Esophagus squamous epithelium (tissue), 5 donors: ENCODE measurements around the gene GATA6. TPM values are rescaled to one million over a fixed set of nuclear protein-coding genes. Genes with fewer than 3 reads are reported as not detected.
A peak's percentile ranks its signal among the peaks of the same experiment; 100 is the strongest.
"Not testable (repeated sequence)": the region's sequence is repeated elsewhere in the genome, so short reads cannot be mapped to it uniquely, and the experiment has no call there.

ENCODE experiments used
- DNase-seq: peaks from one replicate; lab custom pipeline; 2025; lab: John Stamatoyannopoulos, UW
- H3K27ac ChIP-seq, 4 donors: fragments of 200-600 bp; sonication (generic); one replicate each; pipeline ENCODE4 v1.5.1; 2016 to 2019; ENCODE audit warnings: mild to moderate bottlenecking in 1 of 4
- H3K27me3 ChIP-seq, 4 donors: fragments of 200-600 bp; sonication (generic); 1 replicate in 3 of 4; 2 replicates in 1 of 4; pipeline versions ENCODE4 v1.5.1 to v1.6.0; 2017 to 2021; ENCODE audit warnings: antibody characterized with exemption in 1 of 4
- H3K36me3 ChIP-seq, 3 donors: fragments of 200-600 bp; sonication (generic); one replicate each; pipeline ENCODE4 v1.5.1; 2016 to 2019
- H3K4me1 ChIP-seq, 3 donors: fragments of 200-600 bp; sonication (generic); one replicate each; pipeline ENCODE4 v1.5.1; 2017 to 2019
- H3K4me3 ChIP-seq, 4 donors: fragments of 200-600 bp; sonication (generic); 1 replicate in 3 of 4; 2 replicates in 1 of 4; pipeline ENCODE4 v1.5.1; 2016 to 2019; ENCODE audit warnings: mild to moderate bottlenecking in 2 of 4, moderate library complexity in 1 of 4
- H3K9me3 ChIP-seq, 3 donors: fragments of 200-600 bp; sonication (generic); one replicate each; pipeline ENCODE4 v1.5.1; 2016 to 2019
- CTCF ChIP-seq, 6 experiments: fragments of 450-650 bp in 4 of 6; fragments of 200-600 bp in 2 of 6; sonication (generic) in 2 of 6; IDR thresholded peaks; one replicate each; pipeline ENCODE4 v1.5.1; 2016 to 2019; ENCODE audit warnings: antibody characterized with exemption in 6 of 6, mild to moderate bottlenecking in 4 of 6, moderate library complexity in 4 of 6
- POLR2A ChIP-seq, 4 donors: fragments of 450-650 bp; IDR thresholded peaks; one replicate each; pipeline ENCODE4 v1.6.1; 2017; ENCODE audit warnings: antibody characterized with exemption in 4 of 4, mild to moderate bottlenecking in 4 of 4, moderate library complexity in 3 of 4
- WGBS, 2 donors: methylation state at CpG; one replicate each; pipeline ENCODE4 v1.1.5; 2018; 5-methylcytosine and 5-hydroxymethylcytosine counted together
- intact Hi-C: fragments of 100-400 bp; cut with DNase I; formaldehyde crosslinking; loops from one replicate; pipeline ENCODE4 v1.15.0; 2022
- total RNA-seq, 4 donors: library from RNA; depleted of rRNA; stranded (reverse); fragments of >200 nt; gene quantifications; one replicate each; pipeline ENCODE4 v1.1.0, GENCODE V29; 2016
- donor health status: DM: yes; HTN: yes; CAD: no.

Gene GATA6
- total RNA-seq, 4 donors from 2014 or later, result 0.08 to 2.2 (median 1.2) TPM

- intact Hi-C loops, result no loop called here
- H3K4me1 ChIP-seq, result peaks cover 0 to 39% (median 8%) of the 10 kb centered on the region in 3 donors
- H3K4me3 ChIP-seq, result no peak overlapping the region
- WGBS, 2 donors, result 81 to 92% methylated on average over 11 of the region's 11 CpGs
- no peaks in the 10 kb centered on the region for H3K36me3 ChIP-seq
- DNase-seq, result no peak
- H3K9me3 ChIP-seq, result no peaks in the 10 kb centered on the region
- TF ChIP-seq POLR2A (IDR thresholded peaks at IDR 0.05) (no peak), CTCF (IDR thresholded peaks at IDR 0.05) (no peak)
- peaks cover 0 to 81% (median 0%) of the 10 kb centered on the region in 4 donors for H3K27me3 ChIP-seq
- no peak overlapping the region for H3K27ac ChIP-seq
These were observed 25.7 kb downstream of the GATA6 start for GRCh38 chr18:22195052-22195451.

- H3K4me3 ChIP-seq, H3K36me3 ChIP-seq, intact Hi-C loops, H3K9me3 ChIP-seq, H3K27ac ChIP-seq, DNase-seq: not testable (repeated sequence)
- WGBS, 2 donors, result 37 to 60% methylated on average over 2 to 3 of the region's 5 CpGs
- Histone ChIP-seq H3K27me3 (peaks cover 0 to 82% (median 0%) of the 10 kb centered on the region in 4 donors), H3K4me1 (peaks cover 0 to 39% (median 8%) of the 10 kb centered on the region in 3 donors)
These were observed 27.6 kb downstream of the GATA6 start for GRCh38 chr18:22196943-22197342.

GRCh38 chr18:22197668-22198067, 28.3 kb downstream of the GATA6 start:
- TF ChIP-seq POLR2A (IDR thresholded peaks at IDR 0.05), result no peak
- no peak for TF ChIP-seq CTCF (IDR thresholded peaks at IDR 0.05)
- intact Hi-C loops, result no loop called here
- no peak for DNase-seq
- no peak overlapping the region for H3K27ac ChIP-seq
- no peak overlapping the region for H3K4me3 ChIP-seq
- no peaks in the 10 kb centered on the region for H3K36me3 ChIP-seq
- 46 to 85% methylated on average over 1 to 2 of the region's 2 CpGs for WGBS, 2 donors
- H3K4me1 ChIP-seq, result peaks cover 0 to 42% (median 8%) of the 10 kb centered on the region in 3 donors
- no peaks in the 10 kb centered on the region for H3K9me3 ChIP-seq
- peaks cover 0 to 78% (median 0%) of the 10 kb centered on the region in 4 donors for H3K27me3 ChIP-seq

GRCh38 chr18:22198163-22198562, 28.8 kb downstream of the GATA6 start:
- Histone ChIP-seq H3K27me3 (peaks cover 0 to 77% (median 0%) of the 10 kb centered on the region in 4 donors), H3K4me3 (no peak overlapping the region), H3K36me3 (no peaks in the 10 kb centered on the region), H3K27ac (no peak overlapping the region), H3K9me3 (no peaks in the 10 kb centered on the region), H3K4me1 (peaks cover 0 to 47% (median 8%) of the 10 kb centered on the region in 3 donors)
- DNase-seq, result no peak
- WGBS, 2 donors, result 86 to 89% methylated on average over 2 to 7 of the region's 7 CpGs
- intact Hi-C loops, result no loop called here
- no peak for TF ChIP-seq POLR2A (IDR thresholded peaks at IDR 0.05)
- no peak for TF ChIP-seq CTCF (IDR thresholded peaks at IDR 0.05)

GRCh38 chr18:22199005-22199404, 29.6 kb downstream of the GATA6 start:
- no peak for DNase-seq
- WGBS, 2 donors, result 32 to 53% methylated on average over 6 of the region's 6 CpGs
- Histone ChIP-seq H3K27me3 (peaks cover 0 to 77% (median 0%) of the 10 kb centered on the region in 4 donors), H3K27ac (peak overlapping the region in 1 of 4 donors; percentile 6), H3K4me1 (peaks cover 0 to 48% (median 8%) of the 10 kb centered on the region in 3 donors), H3K4me3 (no peak overlapping the region), H3K9me3 (no peaks in the 10 kb centered on the region), H3K36me3 (no peaks in the 10 kb centered on the region)
- TF ChIP-seq POLR2A (IDR thresholded peaks at IDR 0.05) (no peak), CTCF (IDR thresholded peaks at IDR 0.05) (no peak)
- intact Hi-C loops, result no loop called here
